G401.6 (cell line): ENCODE measurements around the gene UST.
"Not testable (repeated sequence)": the region's sequence is repeated elsewhere in the genome, so short reads cannot be mapped to it uniquely, and the experiment has no call there.

Source experiments
- FAIRE-seq: peaks from 2 replicates; lab custom pipeline; 2012; peaks lifted over from hg19 to GRCh38; lab: Jason Lieb, UNC

The UST gene

GRCh38 chr6:148951662-148952061, 204.8 kb downstream of the UST start:
- no peak for FAIRE-seq

- FAIRE-seq: no peak
Measured at GRCh38 chr6:148952147-148953035, 205.6 kb downstream of the UST start.

- FAIRE-seq: no peak
Measured at GRCh38 chr6:148954461-148954860, 207.6 kb downstream of the UST start.

- FAIRE-seq: no peak
Measured at GRCh38 chr6:148954934-148955333, 208.1 kb downstream of the UST start.

- FAIRE-seq: no peak
Measured at GRCh38 chr6:148955441-148955840, 208.6 kb downstream of the UST start.

- FAIRE-seq: not testable (repeated sequence)
Measured at GRCh38 chr6:148956163-148956562, 209.3 kb downstream of the UST start.

GRCh38 chr6:148957752-148958151, 210.9 kb downstream of the UST start:
- FAIRE-seq: no peak

- FAIRE-seq: no peak
Measured at GRCh38 chr6:148959008-148959407, 212.2 kb downstream of the UST start.

- no peak for FAIRE-seq
Measured at GRCh38 chr6:148959501-148959900, 212.7 kb downstream of the UST start.

GRCh38 chr6:148962854-148963515, 216.2 kb downstream of the UST start:
- no peak for FAIRE-seq

- FAIRE-seq: no peak
Measured at GRCh38 chr6:148963738-148964137, 216.9 kb downstream of the UST start.

- FAIRE-seq: no peak
Measured at GRCh38 chr6:148964467-148964866, 217.6 kb downstream of the UST start.

GRCh38 chr6:148965287-148965686, 218.5 kb downstream of the UST start:
- FAIRE-seq: no peak

GRCh38 chr6:148967011-148967520, 220.2 kb downstream of the UST start:
- FAIRE-seq: no peak

GRCh38 chr6:148967541-148967956, 220.7 kb downstream of the UST start:
- no peak for FAIRE-seq

- FAIRE-seq: no peak
Measured at GRCh38 chr6:148968771-148969602, 222.2 kb downstream of the UST start.

GRCh38 chr6:148969603-148970061, 222.8 kb downstream of the UST start:
- FAIRE-seq: no peak

- FAIRE-seq: no peak
Measured at GRCh38 chr6:148971031-148971927, 224.4 kb downstream of the UST start.

- FAIRE-seq: no peak
Measured at GRCh38 chr6:148972481-148972880, 225.7 kb downstream of the UST start.

GRCh38 chr6:148973538-148974208, 226.8 kb downstream of the UST start:
- no peak for FAIRE-seq

GRCh38 chr6:148974351-148974750, 227.5 kb downstream of the UST start:
- FAIRE-seq: no peak
